IMR-90 (cell line): Measurements from ENCODE around the gene TMEM154. TPM values are rescaled to one million over a fixed set of nuclear protein-coding genes. Genes with fewer than 3 reads are reported as not detected.

ENCODE experiments used
- ATAC-seq: fragments of 200-7000 bp; cut with Tn5 transposase; 2 replicates; pipeline ENCODE4 v1.9.1; 2020; ENCODE audit warnings: low read depth, mild to moderate bottlenecking, moderate library complexity
- BruUV-seq: library from RNA; stranded (reverse); fragments of 400-500 nt; replicated peaks from 2 replicates; lab custom pipeline; 2021; lab: Mats Ljungman, UMichigan
- CTCF ChIA-PET: fragments of 300-600 bp; formaldehyde crosslinking; extraction: SDS; loops from one replicate; lab custom pipeline; 2021; ENCODE audit warnings: antibody characterized with exemption; lab: Yijun Ruan, JAX
- POLR2A ChIA-PET: fragments of 300-600 bp; sonication (Branson Sonifier 250); formaldehyde crosslinking; loops from one replicate; lab custom pipeline; 2022; ENCODE audit warnings: antibody characterized with exemption; ENCODE audit not compliant: unreplicated experiment; lab: Charles Lee
- DNase-seq: peaks from one replicate; pipeline ENCODE4 v3.0.0; 2013
- H2AFZ ChIP-seq: replicated peaks from 2 replicates; pipeline ENCODE3; 2013; ENCODE audit warnings: low read length, mild to moderate bottlenecking; ENCODE audit not compliant: poor library complexity
- H2AK5ac ChIP-seq: 2 replicates; pipeline ENCODE4 v1.6.1; 2013; ENCODE audit warnings: low read depth, low read length, inconsistent platforms
- H2AK9ac ChIP-seq: replicated peaks from 2 replicates; pipeline ENCODE3; 2013; ENCODE audit warnings: mild to moderate bottlenecking, low read depth, low read length, moderate library complexity; ENCODE audit not compliant: poor library complexity
- H2BK120ac ChIP-seq: 2 replicates; pipeline ENCODE4 v1.6.1; 2013; ENCODE audit warnings: low read depth, low read length, inconsistent platforms
- H2BK15ac ChIP-seq: 3 replicates; pipeline ENCODE4 v1.6.1; 2013; ENCODE audit warnings: low read depth, low read length, inconsistent platforms
- H2BK20ac ChIP-seq: 2 replicates; pipeline ENCODE4 v1.6.1; 2013; ENCODE audit warnings: low read depth, mild to moderate bottlenecking, inconsistent platforms, low read length, moderate library complexity
- H2BK5ac ChIP-seq: 2 replicates; pipeline ENCODE4 v1.6.1; 2013; ENCODE audit warnings: mild to moderate bottlenecking, low read depth, low read length, inconsistent platforms; ENCODE audit not compliant: poor library complexity, severe bottlenecking
- H3K14ac ChIP-seq: replicated peaks from 2 replicates; pipeline ENCODE4 v1.6.1; 2013; ENCODE audit warnings: low read depth, low read length, inconsistent platforms
- H3K18ac ChIP-seq: 2 replicates; pipeline ENCODE4 v1.6.1; 2013; ENCODE audit warnings: low read depth, low read length, control low read depth
- H3K23ac ChIP-seq: 2 replicates; pipeline ENCODE4 v1.6.1; 2013; ENCODE audit warnings: low read depth, low read length, inconsistent platforms
- H3K27ac ChIP-seq: 2 replicates; pipeline ENCODE4 v1.5.1; 2013; ENCODE audit warnings: mild to moderate bottlenecking, control low read depth, low read length; ENCODE audit not compliant: insufficient read depth
- H3K27me3 ChIP-seq: 2 replicates; pipeline ENCODE4 v1.6.1; 2013; ENCODE audit warnings: low read length; ENCODE audit not compliant: control insufficient read depth, insufficient read depth
- H3K36me3 ChIP-seq: 2 replicates; pipeline ENCODE4 v1.6.1; 2013; ENCODE audit warnings: low read length, mixed read lengths; ENCODE audit not compliant: control insufficient read depth, insufficient read depth
- H3K4ac ChIP-seq: 2 replicates; pipeline ENCODE4 v1.6.1; 2013; ENCODE audit warnings: low read depth, low read length, inconsistent platforms
- H3K4me1 ChIP-seq: 2 replicates; pipeline ENCODE4 v1.6.1; 2013; ENCODE audit warnings: low read length, mixed read lengths; ENCODE audit not compliant: control insufficient read depth, insufficient read depth
- H3K4me2 ChIP-seq: 2 replicates; pipeline ENCODE4 v1.6.1; 2013; ENCODE audit warnings: low read depth, mild to moderate bottlenecking, control low read depth, low read length, moderate library complexity
- H3K4me3 ChIP-seq: 2 replicates; pipeline ENCODE4 v1.5.1; 2013; ENCODE audit warnings: low read depth, mild to moderate bottlenecking, control low read depth, low read length, moderate library complexity; ENCODE audit not compliant: insufficient read depth
- H3K56ac ChIP-seq: 2 replicates; pipeline ENCODE4 v1.6.1; 2013; ENCODE audit warnings: low read length, inconsistent platforms; ENCODE audit not compliant: insufficient read depth; ENCODE audit errors: extremely low read depth
- H3K79me1 ChIP-seq, 2 experiments: 2 replicates each; pipeline ENCODE4 v1.6.1; 2013; ENCODE audit warnings: low read length in 2 of 2, inconsistent platforms in 1 of 2, low read depth in 1 of 2
- H3K9ac ChIP-seq: 2 replicates; pipeline ENCODE4 v1.6.1; 2013; ENCODE audit warnings: low read depth, low read length, control low read depth
- H3K9me1 ChIP-seq: 2 replicates; pipeline ENCODE4 v1.6.1; 2013; ENCODE audit warnings: low read length, inconsistent platforms; ENCODE audit not compliant: insufficient read depth
- H3K9me3 ChIP-seq: 2 replicates; pipeline ENCODE4 v1.6.1; 2013; ENCODE audit warnings: low read length; ENCODE audit not compliant: control insufficient read depth, insufficient read depth
- H4K20me1 ChIP-seq: 2 replicates; pipeline ENCODE4 v1.6.1; 2013; ENCODE audit warnings: low read length, inconsistent platforms; ENCODE audit not compliant: insufficient read depth
- H4K5ac ChIP-seq: 2 replicates; pipeline ENCODE4 v1.6.1; 2013; ENCODE audit warnings: mild to moderate bottlenecking, low read depth, low read length, control low read depth
- H4K8ac ChIP-seq, 2 experiments: 2 replicates each; pipeline ENCODE4 v1.6.1; 2013; ENCODE audit warnings: low read depth in 2 of 2, low read length in 2 of 2, control low read depth in 1 of 2, inconsistent platforms in 1 of 2
- H4K91ac ChIP-seq: 2 replicates; pipeline ENCODE4 v1.6.1; 2013; ENCODE audit warnings: low read depth, low read length, inconsistent platforms; ENCODE audit not compliant: insufficient read depth
- CEBPB ChIP-seq: IDR thresholded peaks from 2 replicates; pipeline ENCODE4 v1.6.1; 2012; ENCODE audit warnings: low read depth, low read length, improper control_type of control experiment
- CTCF ChIP-seq: conservative IDR thresholded peaks from 2 replicates; pipeline ENCODE4 v1.5.1; 2012; ENCODE audit warnings: mild to moderate bottlenecking, low read depth, low read length, improper control_type of control experiment
- ELK1 ChIP-seq: fragments of 150-350 bp; IDR thresholded peaks from 2 replicates; pipeline ENCODE4 v1.6.1; 2016; ENCODE audit warnings: low read depth, mild to moderate bottlenecking, low read length, moderate library complexity, borderline replicate concordance
- MAFK ChIP-seq: IDR thresholded peaks from 2 replicates; pipeline ENCODE4 v1.6.1; 2012; ENCODE audit warnings: low read depth, low read length, improper control_type of control experiment
- MAZ ChIP-seq: IDR thresholded peaks from 2 replicates; pipeline ENCODE4 v1.6.1; 2012; ENCODE audit warnings: low read depth, mild to moderate bottlenecking, low read length, improper control_type of control experiment, moderate library complexity, borderline replicate concordance
- MXI1 ChIP-seq: IDR thresholded peaks from 2 replicates; pipeline ENCODE4 v1.6.1; 2012; ENCODE audit warnings: low read depth, mild to moderate bottlenecking, low read length, moderate library complexity, borderline replicate concordance
- POLR2A ChIP-seq: IDR thresholded peaks from 2 replicates; pipeline ENCODE4 v1.6.1; 2012; ENCODE audit warnings: mild to moderate bottlenecking, low read depth, low read length
- RAD21 ChIP-seq: IDR thresholded peaks from 2 replicates; pipeline ENCODE4 v1.6.1; 2012; ENCODE audit warnings: low read length, improper control_type of control experiment
- RCOR1 ChIP-seq: IDR thresholded peaks from 2 replicates; pipeline ENCODE4 v1.6.1; 2012; ENCODE audit warnings: mild to moderate bottlenecking, low read length, improper control_type of control experiment; ENCODE audit not compliant: insufficient replicate concordance
- RFX5 ChIP-seq: IDR thresholded peaks from 2 replicates; pipeline ENCODE4 v1.8.0; 2012; ENCODE audit warnings: low read depth, mild to moderate bottlenecking, low read length, moderate library complexity
- SMC3 ChIP-seq: fragments of 150-350 bp; IDR thresholded peaks from 2 replicates; pipeline ENCODE4 v1.6.1; 2016; ENCODE audit warnings: low read depth, mild to moderate bottlenecking, antibody characterized with exemption, low read length, moderate library complexity
- dilution Hi-C: fragments of 300-500 bp; cut with HindIII; formaldehyde crosslinking; loops from one replicate; pipeline ENCODE4 v1.14.3; 2018; ENCODE audit warnings: low sequenced_read_pairs; ENCODE audit not compliant: unreplicated experiment
- in situ Hi-C: fragments of 300-500 bp; cut with MboI; formaldehyde crosslinking; loops from 3 replicates; pipeline ENCODE4 v1.14.3; 2019; ENCODE audit warnings: low sequenced_read_pairs, inconsistent platforms, mixed read lengths
- intact Hi-C: fragments of 100-400 bp; cut with micrococcal nuclease; formaldehyde crosslinking; loops from 2 replicates; pipeline ENCODE4 v1.10.0; 2022
- polyA plus RNA-seq, 3 experiments: library from polyadenylated mRNA; depleted of rRNA; stranded (reverse); fragments of >200 nt; gene quantifications; 2 replicates each; pipeline ENCODE4 v1.2.3, GENCODE V29; 2012; ENCODE audit warnings: low replicate concordance in 1 of 3
- total RNA-seq: library from RNA; depleted of rRNA; stranded (reverse); fragments of >200 nt; gene quantifications from 2 replicates; pipeline ENCODE4 v1.2.3, GENCODE V29; 2012

TMEM154 gene
- total and polyA plus RNA-seq, 2 of the 4 experiments (the other 2 are of a cell fraction): 0.12 to 0.18 TPM

- TF ChIP-seq RCOR1: no peak
These were observed 27.7 kb downstream of the TMEM154 start (continued) for GRCh38 chr4:152652102-152652501.

- Histone ChIP-seq H3K9me3 (no peaks in the 10 kb centered on the region; the same call in 1 of the 2 replicates), H3K79me1 (no peaks in the 10 kb centered on the region), H3K14ac (no peak overlapping the region), H2BK5ac (no peak overlapping the region), H4K91ac (no peak overlapping the region), H3K27me3 (peaks cover under 1% of the 10 kb centered on the region), H3K4ac (no peak overlapping the region), H3K23ac (no peak overlapping the region), H2BK20ac (no peak overlapping the region), H4K5ac (no peak overlapping the region), H3K27ac (no peak overlapping the region), H2BK15ac (no peak overlapping the region), H3K9ac (no peak overlapping the region), H2AFZ (no peak overlapping the region), H3K4me2 (no peak overlapping the region), H3K36me3 (no peaks in the 10 kb centered on the region), H3K4me3 (no peak overlapping the region), H4K20me1 (no peaks in the 10 kb centered on the region), H4K8ac (no peak overlapping the region), H2AK5ac (no peak overlapping the region), H3K9me1 (no peaks in the 10 kb centered on the region), H2AK9ac (no peak overlapping the region), H3K18ac (no peak overlapping the region), H3K56ac (no peak overlapping the region), H3K4me1 (no peaks in the 10 kb centered on the region), H2BK120ac (no peak overlapping the region)
- dilution Hi-C loops: no loop called here
- ATAC-seq: no peak
- no peak for DNase-seq
- TF ChIP-seq CEBPB (no peak), MXI1 (no peak), SMC3 (no peak), CTCF (no peak), RFX5 (no peak), RAD21 (no peak), MAZ (no peak), MAFK (no peak), ELK1 (no peak), POLR2A (no peak)
- no TSS peak for BruUV-seq
- in situ Hi-C loops: no loop called here
- CTCF ChIA-PET: no interaction called here
- POLR2A ChIA-PET: no interaction called here
- intact Hi-C loops: no loop called here
These were observed 28.2 kb downstream of the TMEM154 start for GRCh38 chr4:152651473-152652060.
